HCT116 (cell line): ENCODE results near the gene DCLRE1A. TPM values are rescaled to one million over a fixed set of nuclear protein-coding genes. Genes with fewer than 3 reads are reported as not detected.

Experiments used
- ATAC-seq: fragments of 200-7000 bp; cut with Tn5 transposase; 2 replicates; pipeline ENCODE4 v1.9.1; 2020; ENCODE audit warnings: mild to moderate bottlenecking, moderate library complexity
- BruUV-seq: library from RNA; stranded (reverse); fragments of 400-500 nt; replicated peaks from 2 replicates; lab custom pipeline; 2021; lab: Mats Ljungman, UMichigan
- CTCF ChIA-PET: fragments of 300-600 bp; sonication (Branson Sonifier 250); formaldehyde crosslinking; loops from one replicate; lab custom pipeline; 2021; ENCODE audit warnings: antibody characterized with exemption; lab: Charles Lee
- POLR2A ChIA-PET: fragments of 300-600, 350-600 bp; sonication (Branson Sonifier 250); formaldehyde crosslinking; loops from one replicate; lab custom pipeline; 2021; ENCODE audit warnings: antibody characterized with exemption; lab: Charles Lee
- RAD21 ChIA-PET, 2 experiments: fragments of 300-600 bp; sonication (Branson Sonifier 250); formaldehyde crosslinking; loops; one replicate each; lab custom pipeline; 2023; ENCODE audit warnings: low total read pairs in 2 of 2; ENCODE audit not compliant: uncharacterized antibody in 2 of 2, unreplicated experiment in 2 of 2, low non-redundant PET in 1 of 2; lab: Charles Lee
- DNase-seq: peaks from one replicate; pipeline ENCODE4 v3.0.0-alpha.2; 2010; ENCODE audit warnings: low read depth, low spot score
- H2AFZ ChIP-seq: fragments of 200-600 bp; shearing (Covaris generic), sonication (generic); 2 replicates; pipeline ENCODE4 v1.6.1; 2017; ENCODE audit warnings: low read depth, mixed run types, mixed read lengths, antibody characterized with exemption, low read length; ENCODE audit not compliant: poor library complexity, severe bottlenecking
- H3K27ac ChIP-seq: 2 replicates; pipeline ENCODE4 v1.5.1; 2012; ENCODE audit warnings: low read depth, low read length
- H3K27me3 ChIP-seq: fragments of 200-600 bp; sonication (generic); 2 replicates; pipeline ENCODE4 v1.6.1; 2016; ENCODE audit warnings: mixed run types, low read length, mixed read lengths; ENCODE audit not compliant: insufficient read depth
- H3K36me3 ChIP-seq, 2 experiments: fragments of 200-500 bp in 1 of 2; fragments of 200-600 bp in 1 of 2; sonication (Bioruptor generic) in 1 of 2; sonication (generic) in 1 of 2; 2 replicates each; pipeline versions ENCODE4 v1.5.1 to v1.6.1; 2014 to 2016; ENCODE audit warnings: low read length in 2 of 2, inconsistent platforms in 1 of 2, mixed read lengths in 1 of 2, mixed run types in 1 of 2; ENCODE audit not compliant: insufficient read depth in 2 of 2, control insufficient read depth in 1 of 2
- H3K4me1 ChIP-seq, 2 experiments: fragments of 200-600 bp in 1 of 2; sonication (generic) in 1 of 2; 2 replicates each; pipeline versions ENCODE4 v1.5.1 to v1.6.1; 2012 to 2017; ENCODE audit warnings: low read length in 2 of 2, inconsistent platforms in 1 of 2, mild to moderate bottlenecking in 1 of 2, mixed read lengths in 1 of 2, mixed run types in 1 of 2, moderate library complexity in 1 of 2; ENCODE audit not compliant: insufficient read depth in 2 of 2, control insufficient read depth in 1 of 2
- H3K4me2 ChIP-seq: fragments of 200-600 bp; sonication (generic); 2 replicates; pipeline ENCODE4 v1.6.1; 2017; ENCODE audit warnings: mixed run types, low read length, mixed read lengths
- H3K4me3 ChIP-seq, 2 experiments: fragments of 200-600 bp in 1 of 2; sonication (generic) in 1 of 2; replicated peaks in 1 of 2; 2 replicates each; pipeline ENCODE4 v1.5.1; 2011 to 2016; ENCODE audit warnings: low read length in 2 of 2, control low read depth in 1 of 2, low read depth in 1 of 2, mild to moderate bottlenecking in 1 of 2, mixed read lengths in 1 of 2, mixed run types in 1 of 2
- H3K79me2 ChIP-seq: fragments of 200-600 bp; sonication (generic); 2 replicates; pipeline ENCODE4 v1.6.1; 2017; ENCODE audit warnings: mild to moderate bottlenecking, mixed run types, low read length, moderate library complexity, mixed read lengths; ENCODE audit not compliant: insufficient read depth
- H3K9ac ChIP-seq: fragments of 200-600 bp; sonication (generic); 2 replicates; pipeline ENCODE4 v1.6.1; 2016; ENCODE audit warnings: low read length, mixed read lengths
- H3K9me2 ChIP-seq: fragments of 200-600 bp; sonication (generic), shearing (Covaris generic); 2 replicates; pipeline ENCODE4 v1.6.1; 2017; ENCODE audit warnings: mixed run types, mild to moderate bottlenecking, moderate library complexity; ENCODE audit not compliant: insufficient read depth
- H3K9me3 ChIP-seq, 2 experiments: fragments of 200-500 bp in 1 of 2; fragments of 200-600 bp in 1 of 2; sonication (Bioruptor generic) in 1 of 2; sonication (generic) in 1 of 2; 2 replicates each; pipeline ENCODE4 v1.6.1; 2014 to 2017; ENCODE audit warnings: low read length in 2 of 2, mixed read lengths in 2 of 2, inconsistent platforms in 1 of 2, low read depth in 1 of 2, mild to moderate bottlenecking in 1 of 2, mixed run types in 1 of 2, moderate library complexity in 1 of 2; ENCODE audit not compliant: control insufficient read depth in 1 of 2, insufficient read depth in 1 of 2
- H4K20me1 ChIP-seq: fragments of 200-600 bp; sonication (generic), shearing (Covaris generic); 2 replicates; pipeline ENCODE4 v1.6.1; 2017; ENCODE audit warnings: mixed run types, mild to moderate bottlenecking, moderate library complexity; ENCODE audit not compliant: insufficient read depth
- CBX3 ChIP-seq: IDR thresholded peaks from 2 replicates; pipeline ENCODE4 v1.6.1; 2012; ENCODE audit warnings: low read depth
- CEBPB ChIP-seq: IDR thresholded peaks from 2 replicates; pipeline ENCODE4 v1.6.1; 2012; ENCODE audit warnings: low read depth
- ELF1 ChIP-seq: IDR thresholded peaks from 2 replicates; pipeline ENCODE4 v1.6.1; 2012; ENCODE audit warnings: low read depth, borderline replicate concordance
- EZH2 ChIP-seq: fragments of 200-600 bp; sonication (generic); IDR thresholded peaks from 2 replicates; pipeline ENCODE4 v1.6.1; 2017; ENCODE audit warnings: antibody characterized with exemption, mixed run types
- FOSL1 ChIP-seq: IDR thresholded peaks from 2 replicates; pipeline ENCODE4 v1.6.1; 2012; ENCODE audit warnings: low read depth
- JUND ChIP-seq: IDR thresholded peaks from 2 replicates; pipeline ENCODE4 v1.6.1; 2012
- POLR2A ChIP-seq: IDR thresholded peaks from 2 replicates; pipeline ENCODE4 v1.7.0; 2011; ENCODE audit warnings: borderline replicate concordance; ENCODE audit not compliant: insufficient read depth, insufficient read length; ENCODE audit errors: extremely low read depth
- POLR2AphosphoS5 ChIP-seq: IDR thresholded peaks from 2 replicates; pipeline ENCODE4 v1.6.1; 2011; ENCODE audit warnings: mild to moderate bottlenecking, low read depth, low read length, moderate library complexity
- SIN3A ChIP-seq: IDR thresholded peaks from 2 replicates; pipeline ENCODE4 v1.6.1; 2012; ENCODE audit warnings: low read depth
- TCF7L2 ChIP-seq: IDR thresholded peaks from 2 replicates; pipeline ENCODE4 v1.7.0; 2011; ENCODE audit warnings: borderline replicate concordance, inconsistent platforms; ENCODE audit not compliant: insufficient read depth, insufficient read length; ENCODE audit errors: extremely low read depth
- ZFX ChIP-seq: fragments of 450-650 bp; IDR thresholded peaks from 2 replicates; pipeline ENCODE4 v1.6.1; 2017
- ZNF274 ChIP-seq: fragments of 200-500 bp; sonication (Bioruptor generic); IDR thresholded peaks from 2 replicates; pipeline ENCODE4 v1.6.1; 2014; ENCODE audit warnings: mild to moderate bottlenecking, low read depth, low read length, inconsistent platforms
- intact Hi-C: fragments of 100-400 bp; cut with micrococcal nuclease; formaldehyde crosslinking; loops from 2 replicates; pipeline ENCODE4 v1.10.0; 2022
- total RNA-seq: library from RNA; stranded (reverse); gene quantifications from one replicate; pipeline ENCODE4 v1.2.1, GENCODE V29; 2021; ENCODE audit not compliant: unreplicated experiment
- TF ChIP-seq, protein P1 (sequence below): IDR thresholded peaks from 2 replicates; pipeline ENCODE4 v1.6.1; 2012
- TF ChIP-seq, protein P2 (sequence below): IDR thresholded peaks from 2 replicates; pipeline ENCODE4 v1.6.1; 2011; ENCODE audit warnings: mild to moderate bottlenecking, low read length, moderate library complexity; ENCODE audit not compliant: insufficient replicate concordance; ENCODE audit errors: extremely low read depth
- TF ChIP-seq, protein P3 (sequence below): IDR thresholded peaks from 2 replicates; pipeline ENCODE4 v1.6.1; 2012

DCLRE1A gene
- total RNA-seq, 1 experiment from 2014 or later: 13.9 TPM

DNA sequence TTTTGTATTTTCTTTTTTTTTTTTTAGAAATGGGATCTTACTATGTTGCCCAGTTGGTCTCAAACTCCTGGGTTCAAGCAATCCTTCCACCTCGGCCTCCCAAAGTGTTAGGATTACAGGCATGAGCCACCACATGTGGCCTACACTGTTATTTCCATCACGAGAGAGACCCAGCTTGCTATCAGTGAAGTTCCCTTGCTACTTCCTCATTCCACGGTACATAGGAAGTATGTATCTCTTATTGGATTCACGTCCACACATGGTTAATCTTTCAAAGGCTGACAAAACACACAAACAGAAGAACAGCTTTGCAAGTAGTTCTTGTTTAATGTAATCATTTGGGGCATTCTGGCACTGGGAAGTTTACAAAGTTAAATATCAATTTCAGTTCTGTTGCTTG, 50.9 kb downstream of the DCLRE1A start:
- ChIA-PET RAD21 (no interaction called here), CTCF (interaction anchor here (1.2 kb wide), 1 partner anchor 300 kb away, joined by 3 read pairs; no protein-coding TSS in a partner anchor)
- BruUV-seq: no TSS peak

More for the DNA sequence above, 50.9 kb downstream of the DCLRE1A start:
- Histone ChIP-seq H3K4me2 (no peak overlapping the region), H3K4me3 (no peak overlapping the region), H3K79me2 (no peaks in the 10 kb centered on the region), H2AFZ (no peak overlapping the region), H3K27me3 (peaks cover 6% of the 10 kb centered on the region; the same call in 1 of the 2 replicates), H3K4me1 (no peaks in the 10 kb centered on the region), H3K9me3 (no peaks in the 10 kb centered on the region), H3K27ac (no peak overlapping the region), H3K36me3 (no peaks in the 10 kb centered on the region), H4K20me1 (no peaks in the 10 kb centered on the region), H3K9me2 (no peaks in the 10 kb centered on the region), H3K9ac (no peak overlapping the region)
- intact Hi-C loops: loop anchor here (5.0 kb wide), 1 partner anchor 644 kb away; no protein-coding TSS in a partner anchor
- POLR2A ChIA-PET: no interaction called here
- no peak for DNase-seq
- no peak for TF ChIP-seq ZFX
- TF ChIP-seq, protein P1, sequence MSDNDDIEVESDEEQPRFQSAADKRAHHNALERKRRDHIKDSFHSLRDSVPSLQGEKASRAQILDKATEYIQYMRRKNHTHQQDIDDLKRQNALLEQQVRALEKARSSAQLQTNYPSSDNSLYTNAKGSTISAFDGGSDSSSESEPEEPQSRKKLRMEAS: no peak
- no peak for TF ChIP-seq ELF1
- TF ChIP-seq, protein P2, sequence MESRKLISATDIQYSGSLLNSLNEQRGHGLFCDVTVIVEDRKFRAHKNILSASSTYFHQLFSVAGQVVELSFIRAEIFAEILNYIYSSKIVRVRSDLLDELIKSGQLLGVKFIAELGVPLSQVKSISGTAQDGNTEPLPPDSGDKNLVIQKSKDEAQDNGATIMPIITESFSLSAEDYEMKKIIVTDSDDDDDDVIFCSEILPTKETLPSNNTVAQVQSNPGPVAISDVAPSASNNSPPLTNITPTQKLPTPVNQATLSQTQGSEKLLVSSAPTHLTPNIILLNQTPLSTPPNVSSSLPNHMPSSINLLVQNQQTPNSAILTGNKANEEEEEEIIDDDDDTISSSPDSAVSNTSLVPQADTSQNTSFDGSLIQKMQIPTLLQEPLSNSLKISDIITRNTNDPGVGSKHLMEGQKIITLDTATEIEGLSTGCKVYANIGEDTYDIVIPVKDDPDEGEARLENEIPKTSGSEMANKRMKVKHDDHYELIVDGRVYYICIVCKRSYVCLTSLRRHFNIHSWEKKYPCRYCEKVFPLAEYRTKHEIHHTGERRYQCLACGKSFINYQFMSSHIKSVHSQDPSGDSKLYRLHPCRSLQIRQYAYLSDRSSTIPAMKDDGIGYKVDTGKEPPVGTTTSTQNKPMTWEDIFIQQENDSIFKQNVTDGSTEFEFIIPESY: no peak
- TF ChIP-seq, protein P3, sequence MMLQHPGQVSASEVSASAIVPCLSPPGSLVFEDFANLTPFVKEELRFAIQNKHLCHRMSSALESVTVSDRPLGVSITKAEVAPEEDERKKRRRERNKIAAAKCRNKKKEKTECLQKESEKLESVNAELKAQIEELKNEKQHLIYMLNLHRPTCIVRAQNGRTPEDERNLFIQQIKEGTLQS: no peak
- TF ChIP-seq POLR2A: no peak
- no peak for TF ChIP-seq CEBPB
- TF ChIP-seq SIN3A: no peak
- no peak for TF ChIP-seq ZNF274
- no peak for TF ChIP-seq TCF7L2
- no peak for TF ChIP-seq JUND
- no peak for TF ChIP-seq EZH2
- no peak for TF ChIP-seq FOSL1
- TF ChIP-seq CBX3: no peak
- TF ChIP-seq POLR2AphosphoS5: no peak
- no peak for ATAC-seq
